ENCODE data around the gene IPO9. TPM values are rescaled to one million over a fixed set of nuclear protein-coding genes. Genes with fewer than 3 reads are reported as not detected.

IPO9 gene
- total and polyA plus RNA-seq, 2 experiments from 2014 or later: 47.6 to 87.4 TPM

DNA sequence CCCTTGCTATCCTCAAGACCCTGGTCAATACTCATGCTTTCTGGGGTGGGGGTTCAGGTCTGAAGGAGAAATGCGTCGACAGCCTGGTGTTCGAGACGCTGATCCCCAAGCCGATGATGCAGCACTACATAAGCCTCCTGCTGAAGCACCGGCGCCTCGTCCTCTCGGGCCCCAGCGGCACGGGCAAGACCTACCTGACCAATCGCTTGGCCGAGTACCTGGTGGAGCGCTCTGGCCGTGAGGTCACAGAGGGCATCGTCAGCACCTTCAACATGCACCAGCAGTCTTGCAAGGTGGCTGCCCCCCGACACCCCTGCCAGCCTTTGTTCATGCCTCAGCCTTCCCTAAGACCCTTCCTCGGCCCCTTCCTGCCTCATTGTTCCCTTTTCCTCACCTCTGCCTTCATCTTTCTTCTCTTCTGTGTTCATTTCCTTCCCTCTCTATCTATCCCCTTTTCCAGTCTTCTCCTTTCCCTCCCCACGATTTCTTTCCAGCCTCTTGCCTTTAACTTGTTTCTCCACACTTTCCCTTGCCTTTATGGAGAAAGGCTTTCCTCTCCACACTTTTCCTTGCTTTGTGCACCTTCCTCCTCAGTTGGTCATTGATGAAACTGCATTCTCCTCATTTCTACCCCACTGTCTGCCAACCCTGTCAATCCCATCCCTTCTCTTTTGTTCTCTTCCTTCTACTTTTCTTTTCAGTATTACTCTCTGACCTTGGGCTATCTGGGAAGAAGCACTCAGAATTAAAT lies 18.3 kb upstream of the IPO9 start:
- peaks cover 72% of the 10 kb centered on the region for H3K36me3 Mint-ChIP-seq (ENCODE audit: low read depth)
- TF ChIP-seq STAT1 (IDR thresholded peaks at IDR 0.05; ENCODE audit: unreplicated experiment): no peak
- no peak for TF ChIP-seq EZH2 (IDR thresholded peaks at IDR 0.05; ENCODE audit: low read depth, unreplicated experiment)
- TF ChIP-seq NANOG (IDR thresholded peaks at IDR 0.05; ENCODE audit: borderline replicate concordance): no peak
- TF ChIP-seq REST (IDR thresholded peaks at IDR 0.05; ENCODE audit: unreplicated experiment): no peak
- TF ChIP-seq ZNF462 (CRISPR knock-in tag; IDR thresholded peaks at IDR 0.05): no peak
- TF ChIP-seq, protein P1, sequence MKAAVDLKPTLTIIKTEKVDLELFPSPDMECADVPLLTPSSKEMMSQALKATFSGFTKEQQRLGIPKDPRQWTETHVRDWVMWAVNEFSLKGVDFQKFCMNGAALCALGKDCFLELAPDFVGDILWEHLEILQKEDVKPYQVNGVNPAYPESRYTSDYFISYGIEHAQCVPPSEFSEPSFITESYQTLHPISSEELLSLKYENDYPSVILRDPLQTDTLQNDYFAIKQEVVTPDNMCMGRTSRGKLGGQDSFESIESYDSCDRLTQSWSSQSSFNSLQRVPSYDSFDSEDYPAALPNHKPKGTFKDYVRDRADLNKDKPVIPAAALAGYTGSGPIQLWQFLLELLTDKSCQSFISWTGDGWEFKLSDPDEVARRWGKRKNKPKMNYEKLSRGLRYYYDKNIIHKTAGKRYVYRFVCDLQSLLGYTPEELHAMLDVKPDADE (IDR thresholded peaks at IDR 0.05): no peak
- no peak for TF ChIP-seq ZNF331 (CRISPR knock-in tag; IDR thresholded peaks at IDR 0.05; ENCODE audit: low read depth)
- no peak for TF ChIP-seq CTCF (conservative IDR thresholded peaks at IDR 0.05; ENCODE audit: low read depth in 2 of 2)
- TF ChIP-seq ZNF114 (CRISPR knock-in tag; IDR thresholded peaks at IDR 0.05): no peak
- TF ChIP-seq EZH2phosphoT487 (IDR thresholded peaks at IDR 0.05; ENCODE audit: unreplicated experiment): no peak
- no peak for TF ChIP-seq CREB1 (CRISPR knock-in tag; IDR thresholded peaks at IDR 0.05; ENCODE audit: low read depth)
- TF ChIP-seq POLR2AphosphoS5 (IDR thresholded peaks at IDR 0.05; ENCODE audit: low read depth): no peak
- no peak for TF ChIP-seq JUNB (IDR thresholded peaks at IDR 0.05; ENCODE audit: unreplicated experiment)
- Histone ChIP-seq H3K4me3 (no peak overlapping the region), H3K4me2 (no peak overlapping the region), H3K9me2 (ENCODE audit: insufficient read depth) (no peaks in the 10 kb centered on the region), H3K27me3 (ENCODE audit: insufficient read depth) (no peaks in the 10 kb centered on the region), H4K20me1 (replicated peaks; ENCODE audit: insufficient read depth) (no peaks in the 10 kb centered on the region; the same call in 1 of the 2 replicates), H3K4me1 (ENCODE audit: insufficient read depth) (no peaks in the 10 kb centered on the region), H2AFZ (no peak overlapping the region), H3F3A (replicated peaks; ENCODE audit: low read depth) (no peaks in the 10 kb centered on the region), H3K36me3 (ENCODE audit: insufficient read depth) (peaks cover 25% of the 10 kb centered on the region), H3K27ac (ENCODE audit: low read depth) (no peak overlapping the region), H3K79me2 (replicated peaks; ENCODE audit: insufficient read depth) (no peaks in the 10 kb centered on the region)
- DNase-seq (ENCODE audit: low spot score): no peak
- H3K4me3 Mint-ChIP-seq: no peak overlapping the region
- no peak overlapping the region for H3K27ac Mint-ChIP-seq
- H3K27me3 Mint-ChIP-seq (ENCODE audit: insufficient read depth, low read depth, poor library complexity): peaks cover 11% of the 10 kb centered on the region
- H3K9me3 Mint-ChIP-seq: no peaks in the 10 kb centered on the region
- H3K4me1 Mint-ChIP-seq: no peaks in the 10 kb centered on the region
- no peak for ATAC-seq

Data from GM23338 (cell line).